SIG-M5 treated with dmso at 0.1 percent for 504 hours (cell line): Measurements from ENCODE around the gene MYO3A.

Experiments
- DNase-seq: peaks from one replicate; lab custom pipeline; 2025; ENCODE audit not compliant: unreplicated experiment; lab: John Stamatoyannopoulos, UW

Gene MYO3A

GRCh38 chr10:26214004-26214403 is 280.0 kb downstream of the MYO3A start:
- DNase-seq: no peak

- DNase-seq: no peak
Observed at GRCh38 chr10:26214551-26215395, 280.7 kb downstream of the MYO3A start.

GRCh38 chr10:26215396-26215934 is 281.4 kb downstream of the MYO3A start:
- DNase-seq: no peak

- no peak for DNase-seq
Observed at GRCh38 chr10:26215935-26216584, 282.0 kb downstream of the MYO3A start.

- no peak for DNase-seq
Observed at GRCh38 chr10:26216585-26217395, 282.8 kb downstream of the MYO3A start, which contains the start of gene GAD2. Gene GAD2, plus strand, starts transcription at chr10:26216774. Its CDS starts 36 bp downstream, at chr10:26216810.

GRCh38 chr10:26217396-26218086 is 283.5 kb downstream of the MYO3A start:
- no peak for DNase-seq

GRCh38 chr10:26219676-26220075 is 285.6 kb downstream of the MYO3A start:
- no peak for DNase-seq

- no peak for DNase-seq
Observed at GRCh38 chr10:26220901-26221300, 286.9 kb downstream of the MYO3A start.

- no peak for DNase-seq
Observed at GRCh38 chr10:26221541-26221940, 287.5 kb downstream of the MYO3A start.

- no peak for DNase-seq
Observed at GRCh38 chr10:26222563-26222962, 288.5 kb downstream of the MYO3A start.

GRCh38 chr10:26225322-26225721 is 291.3 kb downstream of the MYO3A start:
- no peak for DNase-seq

- DNase-seq: no peak
Observed at GRCh38 chr10:26227786-26228185, 293.8 kb downstream of the MYO3A start.

GRCh38 chr10:26232174-26232573 is 298.1 kb downstream of the MYO3A start:
- DNase-seq: no peak

GRCh38 chr10:26235761-26236160 is 301.7 kb downstream of the MYO3A start:
- DNase-seq: no peak

- no peak for DNase-seq
Observed at GRCh38 chr10:26238378-26238777, 304.3 kb downstream of the MYO3A start.

GRCh38 chr10:26242706-26243350 is 308.8 kb downstream of the MYO3A start:
- no peak for DNase-seq

GRCh38 chr10:26243351-26243720 is 309.3 kb downstream of the MYO3A start:
- no peak for DNase-seq

GRCh38 chr10:26249681-26250080 is 315.7 kb downstream of the MYO3A start:
- no peak for DNase-seq

GRCh38 chr10:26251925-26252324 is 317.9 kb downstream of the MYO3A start:
- DNase-seq: no peak

GRCh38 chr10:26254616-26255015 is 320.6 kb downstream of the MYO3A start:
- DNase-seq: no peak
